ENCODE measurements around the gene DNAH17. TPM values are rescaled to one million over a fixed set of nuclear protein-coding genes. Genes with fewer than 3 reads are reported as not detected.

Gene DNAH17
- total and polyA plus RNA-seq, 3 experiments from 2014 or later = 0.20 TPM; not detected in 2

- H3K27ac ChIP-seq (ENCODE audit: low read depth, low read length) = no peak overlapping the region
- no peaks in the 10 kb centered on the region for H3K9me3 ChIP-seq (ENCODE audit: low read length)
- POLR2A ChIA-PET = no interaction called here
- no peak for DNase-seq
- H3K4me3 ChIP-seq (ENCODE audit: low read length) = no peak overlapping the region
- no peaks in the 10 kb centered on the region for H3K36me3 ChIP-seq (ENCODE audit: insufficient read depth, low read length)
- Mint-ChIP-seq H3K9me3 (no peaks in the 10 kb centered on the region), H3K4me3 (no peak overlapping the region), H3K36me3 (peaks cover 0 to 7% (median 2%) of the 10 kb centered on the region in 3 donors), H3K27ac (no peak overlapping the region), H3K4me1 (no peaks in the 10 kb centered on the region), H3K27me3 (peaks cover 0 to 4% of the 10 kb centered on the region in 2 donors)
- H3K4me1 ChIP-seq (ENCODE audit: insufficient read depth, low read length) = no peaks in the 10 kb centered on the region
- CTCF ChIA-PET = no interaction called here
- no peaks in the 10 kb centered on the region for H3K27me3 ChIP-seq (ENCODE audit: insufficient read depth, low read length, poor library complexity, severe bottlenecking)
Observed at GRCh38 chr17:78434455-78435329, 142.5 kb downstream of the DNAH17 start.

DNA sequence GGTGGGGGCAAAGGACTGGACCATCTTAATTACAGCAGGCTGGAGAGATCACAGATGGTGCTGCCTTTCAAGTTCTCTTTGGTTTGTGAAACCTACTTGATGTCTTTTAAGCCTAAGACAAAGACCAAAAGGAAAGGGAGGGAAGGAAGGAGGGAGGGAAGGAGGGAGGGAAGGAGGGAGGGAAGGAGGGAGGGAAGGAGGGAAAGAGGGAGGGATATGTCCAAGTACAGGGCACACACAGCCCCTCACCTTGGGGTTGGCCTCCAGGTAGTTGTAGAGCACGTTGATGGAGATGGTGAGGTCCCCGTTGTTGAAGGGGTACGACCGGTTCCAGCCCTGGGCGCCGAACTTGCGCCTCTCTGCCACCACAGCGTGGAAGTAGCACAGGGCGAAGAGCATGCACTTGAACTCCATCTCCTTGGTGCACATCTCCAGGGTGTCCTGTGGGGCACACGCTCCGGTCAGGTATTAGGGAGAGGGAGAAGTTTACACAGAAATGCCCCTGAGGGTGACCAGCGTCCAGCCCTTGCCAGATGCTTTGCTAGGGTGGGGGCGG is 143.3 kb downstream of the DNAH17 start:
- ChIA-PET CTCF (no interaction called here), POLR2A (no interaction called here)
- H3K27ac Mint-ChIP-seq = no peak overlapping the region

GRCh38 chr17:78433013-78433727 is 144.0 kb downstream of the DNAH17 start:
- Histone ChIP-seq H3K4me1 (ENCODE audit: insufficient read depth, low read length) (no peaks in the 10 kb centered on the region), H3K4me3 (ENCODE audit: low read length) (no peak overlapping the region), H3K9me3 (ENCODE audit: low read length) (no peaks in the 10 kb centered on the region), H3K36me3 (ENCODE audit: insufficient read depth, low read length) (no peaks in the 10 kb centered on the region), H3K27me3 (ENCODE audit: insufficient read depth, low read length, poor library complexity, severe bottlenecking) (no peaks in the 10 kb centered on the region), H3K27ac (ENCODE audit: low read depth, low read length) (no peak overlapping the region)
- H3K27me3 Mint-ChIP-seq = no peaks in the 10 kb centered on the region
- H3K36me3 Mint-ChIP-seq = peaks cover 0 to 22% (median 7%) of the 10 kb centered on the region in 3 donors
- CTCF ChIA-PET = interaction anchor here (3.4 kb wide), 1 partner anchor 11 kb away, joined by 10 read pairs; no protein-coding TSS in a partner anchor
- H3K4me1 Mint-ChIP-seq = no peaks in the 10 kb centered on the region
- no peaks in the 10 kb centered on the region for H3K9me3 Mint-ChIP-seq
- POLR2A ChIA-PET = no interaction called here
- peak overlapping the region in 1 of 8 donors; percentile 8 for H3K27ac Mint-ChIP-seq
- no peak for DNase-seq
- no peak overlapping the region for H3K4me3 Mint-ChIP-seq

More for the DNA sequence above, 143.3 kb downstream of the DNAH17 start:
- no peaks in the 10 kb centered on the region for H3K4me1 ChIP-seq (ENCODE audit: insufficient read depth, low read length)
- H3K4me1 Mint-ChIP-seq = no peaks in the 10 kb centered on the region
- no peaks in the 10 kb centered on the region for H3K27me3 ChIP-seq (ENCODE audit: insufficient read depth, low read length, poor library complexity, severe bottlenecking)
- no peak overlapping the region for H3K4me3 ChIP-seq (ENCODE audit: low read length)
- peaks cover 0 to 3% of the 10 kb centered on the region in 2 donors for H3K27me3 Mint-ChIP-seq
- no peaks in the 10 kb centered on the region for H3K36me3 ChIP-seq (ENCODE audit: insufficient read depth, low read length)
- no peak for DNase-seq
- H3K27ac ChIP-seq (ENCODE audit: low read depth, low read length) = no peak overlapping the region
- no peaks in the 10 kb centered on the region for H3K9me3 ChIP-seq (ENCODE audit: low read length)
- H3K36me3 Mint-ChIP-seq = peaks cover 0 to 15% (median 6%) of the 10 kb centered on the region in 3 donors
- H3K9me3 Mint-ChIP-seq = no peaks in the 10 kb centered on the region
- H3K4me3 Mint-ChIP-seq = no peak overlapping the region

GRCh38 chr17:78432226-78433012 is 144.8 kb downstream of the DNAH17 start:
- no peaks in the 10 kb centered on the region for H3K4me1 ChIP-seq (ENCODE audit: insufficient read depth, low read length)
- H3K27ac ChIP-seq (ENCODE audit: low read depth, low read length) = no peak overlapping the region
- Mint-ChIP-seq H3K9me3 (no peaks in the 10 kb centered on the region), H3K4me1 (no peaks in the 10 kb centered on the region), H3K27ac (no peak overlapping the region), H3K4me3 (no peak overlapping the region), H3K36me3 (peaks cover 0 to 26% (median 7%) of the 10 kb centered on the region in 3 donors), H3K27me3 (no peaks in the 10 kb centered on the region)
- no peaks in the 10 kb centered on the region for H3K27me3 ChIP-seq (ENCODE audit: insufficient read depth, low read length, poor library complexity, severe bottlenecking)
- ChIA-PET POLR2A (no interaction called here), CTCF (interaction anchor here (0.7 to 3.4 kb wide), 2 partner anchors 10 to 70 kb away, joined by 3 to 10 read pairs; no protein-coding TSS in a partner anchor)
- DNase-seq = no peak
- no peaks in the 10 kb centered on the region for H3K36me3 ChIP-seq (ENCODE audit: insufficient read depth, low read length)
- no peak overlapping the region for H3K4me3 ChIP-seq (ENCODE audit: low read length)
- no peaks in the 10 kb centered on the region for H3K9me3 ChIP-seq (ENCODE audit: low read length)

DNA sequence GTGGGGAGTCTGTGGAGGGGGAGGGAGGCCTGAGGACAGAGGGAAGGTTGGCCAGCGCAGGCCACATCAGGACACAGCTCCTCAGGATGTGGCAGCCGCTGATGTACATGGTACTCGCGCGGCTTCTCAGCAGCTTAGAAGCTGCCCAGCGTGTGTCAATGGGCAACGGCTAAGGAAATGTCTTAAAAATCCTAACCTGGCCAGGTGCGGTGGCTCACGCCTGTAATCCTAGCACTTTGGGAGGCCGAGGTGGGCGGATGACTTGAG is 145.6 kb downstream of the DNAH17 start:
- no peak overlapping the region for H3K4me3 ChIP-seq (ENCODE audit: low read length)
- H3K36me3 ChIP-seq (ENCODE audit: insufficient read depth, low read length) = peaks cover 6% of the 10 kb centered on the region
- Mint-ChIP-seq H3K27me3 (no peaks in the 10 kb centered on the region), H3K4me1 (no peaks in the 10 kb centered on the region), H3K27ac (no peak overlapping the region), H3K9me3 (no peaks in the 10 kb centered on the region), H3K36me3 (peaks cover 0 to 34% (median 7%) of the 10 kb centered on the region in 3 donors), H3K4me3 (no peak overlapping the region)
- no peak for DNase-seq
- ChIA-PET POLR2A (interaction anchor here (0.6 kb wide), 1 partner anchor 47 kb away, joined by 3 read pairs; no protein-coding TSS in a partner anchor), CTCF (interaction anchor here (3.4 kb wide), 1 partner anchor 9 kb away, joined by 10 read pairs; no protein-coding TSS in a partner anchor)
- H3K9me3 ChIP-seq (ENCODE audit: low read length) = no peaks in the 10 kb centered on the region
- H3K27ac ChIP-seq (ENCODE audit: low read depth, low read length) = no peak overlapping the region
- H3K4me1 ChIP-seq (ENCODE audit: insufficient read depth, low read length) = no peaks in the 10 kb centered on the region
- H3K27me3 ChIP-seq (ENCODE audit: insufficient read depth, low read length, poor library complexity, severe bottlenecking) = no peaks in the 10 kb centered on the region

GRCh38 chr17:78430892-78431691 is 146.1 kb downstream of the DNAH17 start:
- H3K9me3 Mint-ChIP-seq = no peaks in the 10 kb centered on the region

GRCh38 chr17:78429618-78429995 is 147.6 kb downstream of the DNAH17 start:
- H3K27me3 ChIP-seq (ENCODE audit: insufficient read depth, low read length, poor library complexity, severe bottlenecking) = no peaks in the 10 kb centered on the region
- ChIA-PET CTCF (no interaction called here), POLR2A (no interaction called here)
- H3K9me3 ChIP-seq (ENCODE audit: low read length) = no peaks in the 10 kb centered on the region
- Mint-ChIP-seq H3K36me3 (peaks cover 0 to 52% (median 7%) of the 10 kb centered on the region in 3 donors), H3K4me3 (no peak overlapping the region), H3K27me3 (no peaks in the 10 kb centered on the region), H3K27ac (peak overlapping the region in 2 of 8 donors; percentile 64 to 86), H3K9me3 (no peaks in the 10 kb centered on the region), H3K4me1 (no peaks in the 10 kb centered on the region)
- no peak for DNase-seq
- no peak overlapping the region for H3K27ac ChIP-seq (ENCODE audit: low read depth, low read length)
- H3K36me3 ChIP-seq (ENCODE audit: insufficient read depth, low read length) = peaks cover 12% of the 10 kb centered on the region
- H3K4me1 ChIP-seq (ENCODE audit: insufficient read depth, low read length) = no peaks in the 10 kb centered on the region
- H3K4me3 ChIP-seq (ENCODE audit: low read length) = no peak overlapping the region

More at GRCh38 chr17:78430892-78431691, 146.1 kb downstream of the DNAH17 start:
- peaks cover 10% of the 10 kb centered on the region for H3K36me3 ChIP-seq (ENCODE audit: insufficient read depth, low read length)
- H3K27me3 ChIP-seq (ENCODE audit: insufficient read depth, low read length, poor library complexity, severe bottlenecking) = no peaks in the 10 kb centered on the region
- H3K4me1 ChIP-seq (ENCODE audit: insufficient read depth, low read length) = no peaks in the 10 kb centered on the region
- no peak overlapping the region for H3K27ac ChIP-seq (ENCODE audit: low read depth, low read length)
- Mint-ChIP-seq H3K27me3 (no peaks in the 10 kb centered on the region), H3K36me3 (peaks cover 0 to 39% (median 7%) of the 10 kb centered on the region in 3 donors), H3K4me1 (no peaks in the 10 kb centered on the region), H3K4me3 (no peak overlapping the region), H3K27ac (no peak overlapping the region)
- CTCF ChIA-PET = interaction anchor here (3.4 kb wide), 1 partner anchor 9 kb away, joined by 10 read pairs; no protein-coding TSS in a partner anchor
- no peaks in the 10 kb centered on the region for H3K9me3 ChIP-seq (ENCODE audit: low read length)
- POLR2A ChIA-PET = interaction anchor here (0.6 kb wide), 1 partner anchor 46 kb away, joined by 3 read pairs; no protein-coding TSS in a partner anchor
- DNase-seq = no peak
- no peak overlapping the region for H3K4me3 ChIP-seq (ENCODE audit: low read length)
